Neural cell (in vitro differentiated cells): Measurements from ENCODE around the gene COPS7A.

Experiments
- CTCF ChIP-seq: fragments of 450-650 bp; IDR thresholded peaks from 2 replicates; pipeline ENCODE4 v1.5.1; 2014; ENCODE audit warnings: antibody characterized with exemption, mild to moderate bottlenecking, moderate library complexity; ENCODE audit not compliant: poor library complexity, severe bottlenecking
- EP300 ChIP-seq: fragments of 450-650 bp; conservative IDR thresholded peaks from 2 replicates; pipeline ENCODE4 v1.6.1; 2014; ENCODE audit warnings: antibody characterized with exemption, mild to moderate bottlenecking, moderate library complexity; ENCODE audit not compliant: poor library complexity, severe bottlenecking
- EZH2 ChIP-seq: fragments of 200-600, 300-800 bp; shearing (Covaris generic), sonication (generic); IDR thresholded peaks from 2 replicates; pipeline ENCODE4 v1.6.1; 2014; ENCODE audit warnings: antibody characterized with exemption, low read length, borderline replicate concordance, mild to moderate bottlenecking; ENCODE audit not compliant: insufficient read depth, poor library complexity, severe bottlenecking
- POLR2AphosphoS5 ChIP-seq: IDR thresholded peaks from 2 replicates; pipeline ENCODE4 v1.6.1; 2012
- REST ChIP-seq: IDR thresholded peaks from 2 replicates; pipeline ENCODE4 v1.6.1; 2012; ENCODE audit warnings: borderline replicate concordance
- TAF1 ChIP-seq: IDR thresholded peaks from 2 replicates; pipeline ENCODE4 v1.6.1; 2012; ENCODE audit warnings: low read depth

- TF ChIP-seq EP300 = no peak
- no peak for TF ChIP-seq CTCF
- TF ChIP-seq REST = no peak
- TF ChIP-seq POLR2AphosphoS5 = no peak
- no peak for TF ChIP-seq EZH2
- no peak for TF ChIP-seq TAF1
Observed at GRCh38 chr12:6759741-6760140, 35.9 kb downstream of the COPS7A start.
